HepG2 (cell line): Measurements from ENCODE around the gene PPP1R1B. TPM values are rescaled to one million over a fixed set of nuclear protein-coding genes. Genes with fewer than 3 reads are reported as not detected.

Experiments used
- ATAC-seq: fragments of 200-7000 bp; cut with Tn5 transposase; 3 replicates; pipeline ENCODE4 v1.9.1; 2020; ENCODE audit warnings: mild to moderate bottlenecking, moderate library complexity
- BruUV-seq: library from RNA; stranded (reverse); fragments of 400-500 nt; replicated peaks from 2 replicates; lab custom pipeline; 2021; lab: Mats Ljungman, UMichigan
- CTCF ChIA-PET: fragments of 300-600 bp; formaldehyde crosslinking; extraction: SDS; loops from one replicate; lab custom pipeline; 2021; ENCODE audit warnings: low total read pairs, inconsistent platforms, low intra/inter-chr PET ratio; lab: Yijun Ruan, JAX
- POLR2A ChIA-PET: fragments of 350-600 bp; sonication (Branson Sonifier 250); formaldehyde crosslinking; loops from one replicate; lab custom pipeline; 2020; ENCODE audit warnings: antibody characterized with exemption, inconsistent platforms; lab: Yijun Ruan, JAX
- DNase-seq: peaks from one replicate; pipeline ENCODE4 v3.0.0-alpha.2; 2015; ENCODE audit warnings: low spot score
- FAIRE-seq: peaks from 3 replicates; lab custom pipeline; 2011; peaks lifted over from hg19 to GRCh38; lab: Jason Lieb, UNC
- H2AFZ ChIP-seq: one replicate; pipeline ENCODE4 v1.6.1; 2011; ENCODE audit warnings: low read length, inconsistent platforms
- H3K27ac ChIP-seq: fragments of 300-600 bp; 3 replicates; pipeline ENCODE4 v1.8.0; 2011; ENCODE audit warnings: mixed run types, mild to moderate bottlenecking, mixed read lengths, low read length, inconsistent platforms; ENCODE audit not compliant: insufficient read depth; ENCODE audit errors: extremely low read length
- H3K27me3 ChIP-seq, 2 experiments: fragments of 200-600 bp in 1 of 2; 2 replicates in 1 of 2; 3 replicates in 1 of 2; pipeline versions ENCODE4 v1.6.0 to v1.8.0; 2011; ENCODE audit warnings: low read length in 2 of 2, mild to moderate bottlenecking in 2 of 2, moderate library complexity in 2 of 2, inconsistent platforms in 1 of 2; ENCODE audit not compliant: insufficient read depth in 2 of 2, control insufficient read depth in 1 of 2
- H3K36me3 ChIP-seq, 2 experiments: fragments of 200-600 bp in 1 of 2; replicated peaks in 1 of 2; 2 replicates in 1 of 2; 3 replicates in 1 of 2; pipeline versions ENCODE4 v1.5.1 to v1.8.0; 2011; ENCODE audit warnings: low read length in 2 of 2, inconsistent platforms in 1 of 2; ENCODE audit not compliant: insufficient read depth in 2 of 2, control insufficient read depth in 1 of 2
- H3K4me1 ChIP-seq: 2 replicates; pipeline ENCODE4 v1.5.1; 2012; ENCODE audit warnings: low read length, inconsistent platforms; ENCODE audit not compliant: insufficient read depth
- H3K4me2 ChIP-seq: 2 replicates; pipeline ENCODE4 v1.6.0; 2011; ENCODE audit warnings: low read depth, low read length, inconsistent platforms
- H3K4me3 ChIP-seq, 3 experiments: fragments of 200-600 bp in 1 of 3; sonication (generic), shearing (Covaris generic) in 1 of 3; replicated peaks in 1 of 3; 2 replicates each; pipeline ENCODE4 v1.5.1; 2011 to 2016; ENCODE audit warnings: low read length in 3 of 3, inconsistent platforms in 2 of 3, low read depth in 2 of 3, mild to moderate bottlenecking in 2 of 3, control low read depth in 1 of 3, mixed read lengths in 1 of 3; ENCODE audit not compliant: insufficient read depth in 1 of 3
- H3K79me2 ChIP-seq: one replicate; pipeline ENCODE4 v1.6.1; 2011; ENCODE audit warnings: low read length, inconsistent platforms; ENCODE audit not compliant: insufficient read depth
- H3K9ac ChIP-seq: 2 replicates; pipeline ENCODE4 v1.6.0; 2011; ENCODE audit warnings: mild to moderate bottlenecking, low read depth, low read length, inconsistent platforms; ENCODE audit not compliant: insufficient read depth
- H3K9me3 ChIP-seq: 2 replicates; pipeline ENCODE4 v1.5.1; 2012; ENCODE audit warnings: mild to moderate bottlenecking, low read length
- H4K20me1 ChIP-seq: 2 replicates; pipeline ENCODE4 v1.6.0; 2011; ENCODE audit warnings: inconsistent platforms, mild to moderate bottlenecking, low read length, moderate library complexity; ENCODE audit not compliant: insufficient read depth
- ASH2L ChIP-seq: fragments of 300-600, 200-600 bp; sonication (generic); IDR thresholded peaks from 2 replicates; pipeline ENCODE4 v1.7.0; 2017; ENCODE audit warnings: low read depth, mild to moderate bottlenecking, moderate library complexity, mixed read lengths, low read length; ENCODE audit not compliant: insufficient read length
- CBFB ChIP-seq: sonication (generic); formaldehyde crosslinking; IDR thresholded peaks from 2 replicates; pipeline ENCODE4 v1.4.0; 2020; ENCODE audit warnings: missing genetic modification reagents
- GFI1 ChIP-seq: sonication (generic); formaldehyde crosslinking; IDR thresholded peaks from 2 replicates; pipeline ENCODE4 v1.5.0; 2020; ENCODE audit warnings: missing genetic modification reagents, mild to moderate bottlenecking, borderline replicate concordance
- ISL2 ChIP-seq: sonication (generic); formaldehyde crosslinking; IDR thresholded peaks from 2 replicates; pipeline ENCODE4 v1.5.0; 2020; ENCODE audit warnings: missing genetic modification reagents
- NR2C2 ChIP-seq: sonication (generic); formaldehyde crosslinking; IDR thresholded peaks from 2 replicates; pipeline ENCODE4 v1.4.0; 2020; ENCODE audit warnings: missing genetic modification reagents, mild to moderate bottlenecking, moderate library complexity, borderline replicate concordance
- TCF12 ChIP-seq, 2 experiments: fragments of 450-650 bp in 1 of 2; sonication (generic) in 1 of 2; formaldehyde crosslinking in 1 of 2; IDR thresholded peaks; 2 replicates each; pipeline versions ENCODE4 v1.6.1 to v1.8.0; 2017 to 2022; ENCODE audit warnings: antibody characterized with exemption in 1 of 2, mild to moderate bottlenecking in 1 of 2, missing genetic modification reagents in 1 of 2, moderate library complexity in 1 of 2
- YEATS2 ChIP-seq: sonication (generic); formaldehyde crosslinking; IDR thresholded peaks from 2 replicates; pipeline ENCODE4 v1.4.0; 2020; ENCODE audit warnings: missing genetic modification reagents, borderline replicate concordance
- ZNF230 ChIP-seq: sonication (generic); formaldehyde crosslinking; IDR thresholded peaks from 2 replicates; pipeline ENCODE4 v1.4.0; 2020; ENCODE audit warnings: mild to moderate bottlenecking, missing genetic modification reagents
- ZNF484 ChIP-seq: sonication (generic); formaldehyde crosslinking; IDR thresholded peaks from 2 replicates; pipeline ENCODE4 v1.5.1; 2020; ENCODE audit warnings: mild to moderate bottlenecking, low read depth, missing genetic modification reagents, borderline replicate concordance
- ZNF616 ChIP-seq: sonication (generic); formaldehyde crosslinking; IDR thresholded peaks from 2 replicates; pipeline ENCODE4 v1.5.0; 2020; ENCODE audit warnings: low read depth, mild to moderate bottlenecking, missing genetic modification reagents
- ZNF850 ChIP-seq: sonication (generic); formaldehyde crosslinking; conservative IDR thresholded peaks from 2 replicates; pipeline ENCODE4 v1.9.0; 2021; ENCODE audit warnings: mild to moderate bottlenecking, missing genetic modification reagents
- WGBS: methylation state at CpG from one replicate; pipeline ENCODE4 v1.1.6; 2017; ENCODE audit warnings: low lambda C conversion rate; 5-methylcytosine and 5-hydroxymethylcytosine counted together
- in situ Hi-C: cut with HindIII; loops from 2 replicates; pipeline ENCODE4 v1.10.0; 2017; ENCODE audit warnings: low pct_unique_long_range_greater_than_20kb; ENCODE audit not compliant: extremely low pct_ligation_motif_present
- intact Hi-C: fragments of 100-400 bp; cut with micrococcal nuclease; formaldehyde crosslinking; loops from one replicate; pipeline ENCODE4 v1.10.0; 2022; ENCODE audit not compliant: unreplicated experiment
- polyA plus RNA-seq, 8 experiments: library from polyadenylated mRNA; depleted of rRNA in 3 of 8; stranded (reverse) in 7 of 8; unstranded in 1 of 8; fragments of >200 nt; fragmentation: Illumina TruSeq in 4 of 8; extraction: Trizol in 4 of 8; gene quantifications; 2 replicates each; pipeline versions ENCODE4 v1.2.1 to v1.2.3, GENCODE V29; 2011 to 2016; ENCODE audit warnings: low read depth in 4 of 8, missing spikeins in 1 of 8, mixed read lengths in 1 of 8; ENCODE audit not compliant: insufficient read depth in 1 of 8
- total RNA-seq, 5 experiments: library from RNA; depleted of rRNA; stranded (reverse); fragments of >200 nt; fragmentation: Illumina TruSeq; extraction: Trizol; gene quantifications; 2 replicates each; pipeline ENCODE4 v1.2.3, GENCODE V29; 2016; ENCODE audit warnings: low read depth in 1 of 5
- TF ChIP-seq, protein P1 (sequence below): sonication (generic); formaldehyde crosslinking; IDR thresholded peaks from 2 replicates; pipeline ENCODE4 v1.8.1; 2023; ENCODE audit warnings: mild to moderate bottlenecking, inconsistent platforms, moderate library complexity, missing genetic modification reagents, borderline replicate concordance
- TF ChIP-seq, protein P2 (sequence below): sonication (generic); formaldehyde crosslinking; IDR thresholded peaks from 2 replicates; pipeline ENCODE4 v1.8.1; 2023; ENCODE audit warnings: mild to moderate bottlenecking, moderate library complexity, missing genetic modification reagents
- TF ChIP-seq, protein P3 (sequence below): sonication (generic); formaldehyde crosslinking; IDR thresholded peaks from 2 replicates; pipeline ENCODE4 v1.4.0; 2020; ENCODE audit warnings: missing genetic modification reagents
- TF ChIP-seq, protein P4 (sequence below): IDR thresholded peaks from 2 replicates; pipeline ENCODE4 v1.6.1; 2016; ENCODE audit warnings: control low read depth

The PPP1R1B gene
- total and polyA plus RNA-seq, 2 of the 13 experiments (the other 11 are each of a cell fraction or from before 2014, with no cell fraction given), result 0.08 TPM; not detected in 1

DNA sequence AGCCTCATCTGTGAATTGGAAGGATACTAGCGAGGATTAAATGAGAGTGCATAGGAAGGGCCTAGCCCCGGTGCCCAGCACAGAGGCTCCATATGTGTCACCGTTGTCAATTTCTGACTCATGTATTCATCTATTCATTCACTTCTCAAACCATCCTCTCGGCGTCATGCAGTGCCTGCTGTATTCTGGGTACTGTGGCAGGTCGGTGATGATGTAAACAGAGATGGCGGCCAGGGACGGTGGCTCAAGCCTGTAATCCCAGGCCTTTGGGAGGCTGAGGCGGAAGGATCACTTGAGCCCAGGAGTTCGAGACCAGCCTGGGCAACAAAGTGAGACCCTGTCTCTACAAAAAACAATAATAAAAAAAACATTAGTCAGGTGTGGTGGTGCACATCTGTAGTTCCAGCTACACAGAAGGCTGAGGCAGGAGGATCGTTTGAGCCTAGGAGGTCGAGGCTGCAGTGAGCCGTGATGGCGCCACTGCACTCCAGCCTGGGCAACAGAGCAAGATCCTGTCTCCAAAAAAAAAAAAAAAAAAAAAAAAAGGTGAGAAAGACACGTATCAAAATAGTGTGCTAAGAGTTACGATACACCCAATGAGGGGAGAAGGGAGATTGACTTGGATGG, 4.3 kb upstream of the PPP1R1B start:
- no peak overlapping the region for H2AFZ ChIP-seq
- peak overlapping the region; percentile 52 for H3K4me2 ChIP-seq
- BruUV-seq, result no TSS peak
- 38% methylated on average over 16 of the region's 16 CpGs for WGBS
- DNase-seq, result no peak
- H3K9ac ChIP-seq, result no peak overlapping the region
- TF ChIP-seq ZNF484 (CRISPR knock-in tag) (no peak), ZNF616 (CRISPR knock-in tag) (0 out of 2 replicates have a peak, but pooled peaks have one; percentile 3), ZNF850 (0 out of 2 replicates have a peak, but pooled peaks have one; percentile 13), CBFB (CRISPR knock-in tag) (no peak), GFI1 (CRISPR knock-in tag) (0 out of 2 replicates have a peak, but pooled peaks have one; percentile 5), NR2C2 (0 out of 2 replicates have a peak, but pooled peaks have one; percentile 5), ISL2 (CRISPR knock-in tag) (no peak), YEATS2 (CRISPR knock-in tag) (no peak), TCF12 (IDR thresholded peaks at IDR 0.05) (no peak), TCF12 (CRISPR knock-in tag; IDR thresholded peaks at IDR 0.05) (0 out of 2 replicates have a peak, but pooled peaks have one; percentile 37), ZNF230 (CRISPR knock-in tag) (peak; percentile 10; the same call in 1 of the 2 replicates), ASH2L (peak; percentile 5)
- TF ChIP-seq, protein P1, sequence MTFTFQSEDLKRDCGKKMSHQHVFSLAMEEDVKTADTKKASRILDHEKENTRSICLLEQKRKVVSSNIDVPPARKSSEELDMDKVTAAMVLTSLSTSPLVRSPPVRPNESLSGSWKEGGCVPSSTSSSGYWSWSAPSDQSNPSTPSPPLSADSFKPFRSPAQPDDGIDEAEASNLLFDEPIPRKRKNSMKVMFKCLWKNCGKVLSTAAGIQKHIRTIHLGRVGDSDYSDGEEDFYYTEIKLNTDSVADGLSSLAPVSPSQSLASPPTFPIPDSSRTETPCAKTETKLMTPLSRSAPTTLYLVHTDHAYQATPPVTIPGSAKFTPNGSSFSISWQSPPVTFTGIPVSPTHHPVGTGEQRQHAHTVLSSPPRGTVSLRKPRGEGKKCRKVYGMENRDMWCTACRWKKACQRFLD (CRISPR knock-in tag), result peak; percentile 11; the same call in 1 of the 2 replicates
- TF ChIP-seq, protein P2, sequence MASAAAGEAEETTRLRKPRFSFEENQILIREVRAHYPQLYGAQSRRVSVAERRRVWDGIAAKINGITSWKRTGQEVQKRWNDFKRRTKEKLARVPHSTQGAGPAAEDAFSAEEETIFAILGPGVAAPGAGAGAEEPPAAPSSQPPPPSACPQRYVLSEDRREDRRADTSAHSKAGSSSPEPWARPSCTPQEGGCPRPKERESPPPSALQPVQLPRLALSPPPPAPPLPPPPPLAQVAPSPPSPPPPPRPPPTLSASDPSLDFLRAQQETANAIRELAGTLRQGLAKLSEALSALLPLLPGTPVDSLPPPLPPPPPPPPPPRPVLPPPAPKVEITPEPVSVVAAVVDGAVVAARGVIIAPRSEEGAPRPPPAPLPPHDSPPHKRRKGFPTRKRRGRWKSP (CRISPR knock-in tag), result no peak
- TF ChIP-seq, protein P3, sequence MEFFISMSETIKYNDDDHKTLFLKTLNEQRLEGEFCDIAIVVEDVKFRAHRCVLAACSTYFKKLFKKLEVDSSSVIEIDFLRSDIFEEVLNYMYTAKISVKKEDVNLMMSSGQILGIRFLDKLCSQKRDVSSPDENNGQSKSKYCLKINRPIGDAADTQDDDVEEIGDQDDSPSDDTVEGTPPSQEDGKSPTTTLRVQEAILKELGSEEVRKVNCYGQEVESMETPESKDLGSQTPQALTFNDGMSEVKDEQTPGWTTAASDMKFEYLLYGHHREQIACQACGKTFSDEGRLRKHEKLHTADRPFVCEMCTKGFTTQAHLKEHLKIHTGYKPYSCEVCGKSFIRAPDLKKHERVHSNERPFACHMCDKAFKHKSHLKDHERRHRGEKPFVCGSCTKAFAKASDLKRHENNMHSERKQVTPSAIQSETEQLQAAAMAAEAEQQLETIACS (CRISPR knock-in tag), result no peak
- TF ChIP-seq, protein P4, sequence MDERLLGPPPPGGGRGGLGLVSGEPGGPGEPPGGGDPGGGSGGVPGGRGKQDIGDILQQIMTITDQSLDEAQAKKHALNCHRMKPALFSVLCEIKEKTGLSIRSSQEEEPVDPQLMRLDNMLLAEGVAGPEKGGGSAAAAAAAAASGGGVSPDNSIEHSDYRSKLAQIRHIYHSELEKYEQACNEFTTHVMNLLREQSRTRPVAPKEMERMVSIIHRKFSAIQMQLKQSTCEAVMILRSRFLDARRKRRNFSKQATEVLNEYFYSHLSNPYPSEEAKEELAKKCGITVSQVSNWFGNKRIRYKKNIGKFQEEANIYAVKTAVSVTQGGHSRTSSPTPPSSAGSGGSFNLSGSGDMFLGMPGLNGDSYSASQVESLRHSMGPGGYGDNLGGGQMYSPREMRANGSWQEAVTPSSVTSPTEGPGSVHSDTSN (CRISPR knock-in tag), result no peak
- TF ChIP-seq, all 625 proteins: peak for 8
- no peak overlapping the region for H3K4me3 ChIP-seq
- no peaks in the 10 kb centered on the region for H3K79me2 ChIP-seq
- H3K9me3 ChIP-seq, result no peaks in the 10 kb centered on the region
- intact Hi-C loops (loop anchor here (1.0 to 2.0 kb wide), 5 partner anchors 12 to 132 kb away; partner anchors contain the start of gene PNMT), in situ Hi-C loops (loop anchor here (5.0 kb wide), 3 partner anchors 50 to 130 kb away; no protein-coding TSS in a partner anchor)
- ChIA-PET POLR2A (interaction anchor here (1.0 kb wide), 2 partner anchors 52 to 81 kb away, joined by 5 read pairs; no protein-coding TSS in a partner anchor), CTCF (interaction anchor here (0.5 to 5.7 kb wide), 18 partner anchors 8 to 231 kb away, joined by 3 to 136 read pairs (median 6); partner anchors contain the start of genes MIEN1, PNMT, STARD3 and TCAP)
- FAIRE-seq (no peak), ATAC-seq (no peak; the same call in 1 of the 3 replicates)
- no peaks in the 10 kb centered on the region for H4K20me1 ChIP-seq
- H3K4me1 ChIP-seq, result peaks cover 54% of the 10 kb centered on the region
- no peaks in the 10 kb centered on the region for H3K36me3 ChIP-seq
- H3K27ac ChIP-seq, result no peak overlapping the region
- peaks cover 6 to 59% of the 10 kb centered on the region in 2 experiments for H3K27me3 ChIP-seq
